GM19025 (cell line): ENCODE data around the gene MAGI2.
"Not testable (repeated sequence)": the region's sequence is repeated elsewhere in the genome, so short reads cannot be mapped to it uniquely, and the experiment has no call there.

Source experiments
- ATAC-seq: cut with Tn5 transposase; IDR thresholded peaks from one replicate; pipeline ENCODE4 v1.9.1; 2021; ENCODE audit warnings: mild to moderate bottlenecking, low read depth, moderate library complexity; ENCODE audit not compliant: unreplicated experiment

Gene MAGI2

GRCh38 chr7:79452495-79453265 is 787 bp downstream of the MAGI2 start:
- no peak for ATAC-seq

DNA sequence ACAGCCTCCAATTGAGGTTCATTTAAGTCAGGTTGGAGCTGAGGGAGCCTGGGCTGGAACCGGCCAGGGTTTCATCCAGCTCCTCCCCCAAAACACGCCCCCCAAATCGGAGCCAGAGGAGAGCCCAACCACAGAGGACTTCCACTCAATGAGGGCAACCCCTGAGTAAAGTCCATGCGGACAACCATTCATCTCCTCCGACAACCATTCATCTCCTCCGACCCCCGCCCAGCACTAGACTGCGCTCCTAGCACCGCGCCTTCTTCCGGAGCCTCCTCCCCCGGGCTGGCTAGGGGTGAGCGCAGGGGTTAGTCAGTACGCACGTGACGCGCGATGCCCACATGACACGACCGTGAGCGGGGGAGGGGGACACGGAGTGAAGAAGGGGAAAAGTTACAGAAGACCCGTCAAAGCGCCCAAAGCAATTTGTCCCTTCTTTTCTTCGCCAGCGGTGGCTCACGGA is 1.4 kb downstream of the MAGI2 start:
- ATAC-seq, result no peak

GRCh38 chr7:79451580-79451979 is 1.9 kb downstream of the MAGI2 start:
- no peak for ATAC-seq

DNA sequence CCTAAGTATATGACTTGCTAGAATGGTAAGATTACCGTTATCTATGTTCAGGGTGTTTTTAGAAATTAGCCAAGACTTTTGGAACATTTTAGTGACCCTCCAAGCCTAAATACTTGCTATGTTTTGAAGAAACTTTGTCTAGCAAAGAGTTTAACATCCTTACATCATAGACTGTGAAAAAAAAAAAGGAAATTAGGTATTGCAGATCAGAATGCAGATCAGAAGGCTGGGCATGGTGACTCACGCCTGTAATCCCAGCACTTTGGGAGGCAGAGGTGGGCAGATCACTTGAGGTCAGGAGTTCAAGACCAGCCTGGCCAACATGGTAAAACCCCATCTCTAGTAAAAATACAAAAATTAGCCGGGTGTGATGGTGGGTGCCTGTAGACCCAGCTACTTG is 10.7 kb downstream of the MAGI2 start:
- ATAC-seq, result not testable (repeated sequence)

- ATAC-seq, result no peak
Measured at GRCh38 chr7:79436378-79436777, 17.1 kb downstream of the MAGI2 start.

DNA sequence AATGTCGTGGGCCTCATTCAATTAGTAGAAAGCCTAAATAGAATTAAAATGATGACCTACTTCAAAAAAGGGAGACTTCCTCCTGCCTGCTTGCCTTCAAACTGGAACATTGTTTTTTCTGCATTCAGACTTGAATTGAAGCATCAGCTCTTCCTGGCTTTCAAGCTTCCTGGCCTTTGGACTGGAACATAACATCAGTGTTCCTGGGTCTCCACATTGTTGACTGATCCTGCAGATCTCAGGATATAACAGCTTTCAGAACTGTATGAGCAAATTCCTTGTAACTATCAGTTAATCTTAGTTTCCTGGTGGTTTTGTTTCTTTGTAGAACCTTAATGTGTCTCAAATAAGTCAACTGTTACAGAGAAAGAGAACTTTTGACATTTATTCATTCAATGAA is 18.6 kb downstream of the MAGI2 start:
- ATAC-seq, result no peak

DNA sequence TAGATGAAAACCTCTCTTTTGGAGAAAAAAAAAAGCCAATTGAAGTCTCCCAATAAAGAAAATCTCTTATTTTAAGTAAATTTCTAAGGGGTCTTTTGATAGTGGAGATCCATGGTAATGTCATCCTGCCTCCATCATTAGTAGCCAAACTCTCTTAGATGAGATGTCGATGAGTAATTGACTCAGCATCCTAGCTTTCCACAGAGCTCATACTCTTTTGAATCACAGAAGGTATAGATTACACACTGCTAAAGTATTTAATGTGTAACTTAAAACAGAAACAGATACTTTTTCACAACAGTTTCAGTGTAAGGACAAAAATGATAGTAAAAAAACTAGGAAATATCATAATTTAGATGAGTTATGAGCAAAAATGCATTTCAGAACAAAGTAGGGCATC is 19.4 kb downstream of the MAGI2 start:
- no peak for ATAC-seq

DNA sequence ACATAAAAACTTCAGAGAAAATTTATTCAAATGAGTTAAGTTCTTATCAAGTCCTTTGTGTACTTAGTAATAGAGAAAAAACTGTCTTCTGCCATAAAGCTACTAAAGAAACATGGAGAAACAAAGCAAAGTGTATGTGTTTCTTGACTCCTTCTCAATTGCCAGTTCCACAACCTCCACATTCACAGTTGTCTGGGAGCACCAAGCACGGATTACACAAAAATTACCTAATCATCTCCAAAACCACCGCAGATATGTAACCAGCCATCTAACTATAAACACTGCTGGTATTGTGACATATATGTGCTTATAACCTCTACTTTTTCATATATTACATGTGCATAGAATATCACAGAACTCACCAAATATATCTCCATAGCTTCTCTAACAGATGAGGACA is 23.1 kb downstream of the MAGI2 start:
- ATAC-seq, result no peak

DNA sequence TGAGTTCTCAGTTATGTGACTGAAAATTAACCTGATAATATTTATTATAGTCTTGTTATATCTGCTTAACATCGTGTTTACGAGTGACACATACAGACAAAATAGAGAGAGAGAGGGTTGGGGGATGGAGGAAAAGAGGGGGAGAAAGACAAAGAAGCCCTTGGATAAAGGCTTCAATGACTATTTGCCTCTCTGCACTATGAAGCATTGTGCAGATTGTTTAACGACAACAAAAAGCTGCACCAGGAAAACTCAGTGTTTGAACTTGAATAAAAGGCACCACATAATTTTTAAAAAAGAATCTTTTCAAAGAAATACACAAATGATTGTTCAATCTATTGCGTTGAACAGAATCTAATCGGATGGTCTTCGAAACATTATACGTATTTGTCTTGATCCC is 27.8 kb downstream of the MAGI2 start:
- no peak for ATAC-seq

DNA sequence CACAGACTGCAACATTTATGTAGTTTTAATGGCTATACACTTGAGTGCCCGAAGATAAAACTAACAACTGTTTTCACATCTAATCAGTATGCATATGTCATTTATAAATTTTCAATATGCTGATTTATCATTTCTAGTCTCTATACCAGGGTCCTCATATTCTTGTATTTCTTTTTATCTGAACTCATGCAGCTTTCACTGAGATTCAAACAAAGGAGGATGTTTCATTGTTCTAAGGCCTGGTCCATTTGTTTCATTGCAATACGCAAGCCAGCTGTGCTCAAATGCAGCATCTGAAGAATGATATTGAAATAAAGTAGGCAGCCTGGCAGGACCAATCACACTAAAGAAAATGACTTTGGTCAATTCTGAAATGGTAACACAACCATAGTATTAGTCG is 31.7 kb downstream of the MAGI2 start:
- ATAC-seq, result no peak

- no peak for ATAC-seq
Measured at GRCh38 chr7:79420464-79420863, 33.0 kb downstream of the MAGI2 start.

- ATAC-seq, result no peak
Measured at GRCh38 chr7:79414910-79415309, 38.6 kb downstream of the MAGI2 start.

- ATAC-seq, result no peak
Measured at GRCh38 chr7:79412915-79413314, 40.6 kb downstream of the MAGI2 start.

GRCh38 chr7:79412438-79412837 is 41.0 kb downstream of the MAGI2 start:
- no peak for ATAC-seq

DNA sequence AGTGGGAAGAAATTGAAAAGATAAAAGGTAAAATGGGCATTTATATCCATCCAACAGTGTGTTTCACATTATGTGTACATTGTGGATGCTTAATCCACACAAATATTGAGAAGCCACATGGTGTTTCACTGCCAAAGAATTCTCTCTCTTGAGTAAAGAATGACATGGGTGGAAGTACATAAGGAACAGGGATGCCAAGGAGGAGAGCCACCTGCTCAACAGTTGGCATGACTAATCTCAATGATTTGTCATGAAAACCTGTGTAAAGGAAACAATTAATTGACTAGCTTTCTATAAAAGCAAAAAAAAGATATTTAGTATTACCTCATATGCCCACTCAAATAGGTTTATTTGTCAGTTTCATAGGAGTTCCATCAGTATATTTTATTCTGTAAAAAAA is 43.1 kb downstream of the MAGI2 start:
- no peak for ATAC-seq

DNA sequence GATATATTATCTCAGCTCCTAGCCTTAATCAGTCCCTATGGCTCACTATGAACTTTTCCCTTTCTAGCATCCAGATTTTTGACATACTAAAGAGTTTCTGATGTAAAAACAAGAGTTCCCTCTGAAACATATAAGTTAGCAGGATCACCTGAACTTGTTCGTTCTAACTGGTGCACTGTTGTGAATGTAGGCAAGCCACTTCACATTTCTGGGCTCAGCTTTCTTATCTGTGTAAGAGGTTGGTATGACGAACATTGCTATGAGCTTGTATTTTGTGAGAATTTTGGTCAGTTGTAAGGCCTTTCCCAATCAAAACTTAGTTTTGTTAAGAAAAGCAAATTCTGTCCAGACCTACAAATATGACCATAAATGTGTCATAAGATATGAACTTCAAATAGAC is 46.1 kb downstream of the MAGI2 start:
- no peak for ATAC-seq

GRCh38 chr7:79406371-79406770 is 47.1 kb downstream of the MAGI2 start:
- ATAC-seq, result no peak

DNA sequence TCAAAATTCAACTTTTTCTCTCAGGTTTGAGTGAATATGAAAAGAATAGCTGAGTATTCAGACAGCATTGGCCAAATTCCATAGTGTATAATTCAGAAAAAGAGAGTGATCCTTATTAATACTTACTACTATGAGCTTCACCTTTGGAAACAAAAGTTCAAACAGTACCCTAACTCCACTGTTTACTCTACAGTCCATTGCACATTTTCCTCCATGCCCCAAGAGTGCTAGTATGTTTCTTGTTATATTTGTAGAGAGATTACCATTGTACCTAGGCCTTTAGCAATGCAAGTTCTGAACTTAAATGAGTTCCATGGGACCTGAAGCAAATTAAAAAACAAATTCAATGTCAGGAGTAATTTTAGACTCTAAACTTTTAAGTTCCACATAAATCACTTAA is 48.1 kb downstream of the MAGI2 start:
- ATAC-seq, result no peak

DNA sequence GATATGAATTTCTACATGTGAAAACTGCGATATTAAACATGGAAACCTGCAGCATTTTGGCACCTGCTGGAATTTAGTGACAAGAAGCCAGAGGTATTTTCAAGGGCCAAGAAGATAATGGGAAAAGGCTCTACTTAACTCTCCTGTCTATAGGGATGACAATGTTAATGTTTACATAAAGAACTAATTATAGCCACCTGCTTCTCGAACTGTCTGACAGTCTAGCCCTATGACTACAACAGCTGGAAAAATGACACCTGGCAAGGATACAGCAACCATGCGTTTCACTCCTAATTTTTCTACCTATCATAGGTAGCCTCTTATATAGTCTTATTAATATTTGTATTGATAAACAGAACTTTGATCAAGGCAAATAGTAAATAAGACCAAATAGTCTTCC is 49.6 kb downstream of the MAGI2 start:
- no peak for ATAC-seq

- ATAC-seq, result no peak
Measured at GRCh38 chr7:79403451-79403850, 50.0 kb downstream of the MAGI2 start.

- no peak for ATAC-seq
Measured at GRCh38 chr7:79401254-79401653, 52.2 kb downstream of the MAGI2 start.

GRCh38 chr7:79400222-79400621 is 53.2 kb downstream of the MAGI2 start:
- no peak for ATAC-seq
